HG03097 (cell line): ENCODE data around the gene ZNF432.

Experiments used
- ATAC-seq: cut with Tn5 transposase; IDR thresholded peaks from one replicate; pipeline ENCODE4 v1.9.1; 2021; ENCODE audit not compliant: unreplicated experiment, low FRiP score

The ZNF432 gene

DNA sequence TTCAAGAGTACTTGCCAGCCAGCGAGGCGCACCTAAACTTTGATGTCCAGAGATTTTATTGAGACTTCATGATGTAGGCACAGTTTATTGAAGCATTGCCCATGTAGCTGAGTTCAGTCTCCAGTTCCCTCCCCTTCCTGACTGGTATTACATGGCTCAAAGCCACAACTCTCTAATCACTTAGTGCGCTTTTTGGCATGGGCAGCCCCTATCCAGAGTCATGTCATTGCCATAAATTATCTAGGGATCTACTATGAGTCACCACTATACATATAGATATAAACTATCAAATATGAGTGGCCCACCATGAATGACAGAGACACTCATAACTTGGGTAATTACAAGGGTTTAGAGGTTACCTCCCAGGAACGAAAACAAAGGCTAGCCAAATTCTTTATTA lies 28.1 kb downstream of the ZNF432 start:
- ATAC-seq = no peak

DNA sequence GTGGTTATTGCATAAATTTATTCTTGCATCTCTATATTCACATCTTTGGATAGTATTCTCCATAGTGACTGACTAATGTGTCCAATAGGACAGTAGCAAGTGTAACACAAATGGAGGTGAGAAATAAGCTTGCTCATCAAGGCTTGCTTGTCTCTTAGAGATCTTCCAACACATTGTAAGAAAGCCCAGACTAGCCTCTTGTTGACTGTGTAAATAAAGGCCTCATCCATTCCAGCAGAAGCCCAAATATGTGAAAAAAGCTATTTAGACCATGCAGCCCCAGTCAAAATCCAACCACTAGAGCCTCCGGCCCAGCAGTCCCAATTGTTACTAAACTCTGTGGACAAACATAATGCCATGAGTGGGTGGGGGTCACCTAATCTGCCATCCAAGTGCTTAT lies 38.0 kb downstream of the ZNF432 start:
- no peak for ATAC-seq

DNA sequence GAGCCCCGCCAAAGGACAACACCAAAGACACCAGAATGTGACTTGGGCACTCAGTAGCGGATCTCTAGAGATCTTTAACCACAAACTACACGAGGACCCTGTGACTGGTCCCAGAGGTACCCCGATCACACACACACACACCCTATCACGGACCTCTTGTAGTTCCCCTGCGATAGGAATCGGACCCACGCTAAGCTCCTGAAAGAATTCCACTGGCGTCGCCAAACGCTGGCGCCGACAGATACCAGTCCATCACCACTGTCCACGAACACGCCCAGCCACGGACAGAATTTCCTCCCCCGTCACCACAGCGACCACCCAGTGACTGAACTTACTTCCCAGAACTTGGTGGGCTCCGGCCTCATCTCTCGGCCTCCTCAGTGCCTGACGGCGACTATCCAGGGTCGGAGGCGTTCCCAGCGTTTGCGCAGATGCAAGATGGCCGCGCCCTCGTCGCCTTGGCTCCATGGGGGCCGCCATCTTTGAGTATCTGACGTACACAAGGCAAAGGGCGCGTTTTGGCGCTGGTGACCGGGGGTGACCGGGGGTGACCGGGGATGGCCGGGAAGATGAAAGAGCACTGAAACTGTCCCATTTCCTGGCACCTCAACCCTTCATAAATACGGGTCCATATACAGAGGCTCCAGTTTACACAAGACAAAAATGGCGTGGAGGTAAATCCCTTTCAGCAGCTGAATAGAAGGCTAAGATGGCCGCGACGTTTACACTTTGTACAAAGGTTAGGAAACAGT lies 40.7 kb downstream of the ZNF432 start, which contains the start of gene ZNF615:
Gene ZNF615, minus strand, starts transcription at position 406 of the 752 bp plus-strand sequence. CDS start 4,500 bp downstream, outside the sequence.
- peak; percentile 90 for ATAC-seq

DNA sequence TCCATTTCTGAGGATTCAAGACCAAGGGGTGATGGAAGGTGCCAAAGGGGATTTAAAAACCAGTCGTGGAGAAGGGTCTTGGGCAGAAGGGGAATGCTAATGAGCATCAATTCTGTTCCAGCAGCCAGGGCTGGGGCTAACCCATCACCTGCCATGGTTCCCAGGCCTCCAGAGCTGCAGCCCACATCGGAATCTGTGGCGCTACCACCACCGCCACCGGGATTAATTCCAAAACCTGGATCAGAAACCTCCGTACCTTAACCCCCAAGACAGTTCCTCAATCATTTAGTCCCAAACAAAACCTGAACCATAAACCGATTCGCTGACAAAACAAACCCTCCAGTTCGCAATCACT lies 41.2 kb downstream of the ZNF432 start:
- ATAC-seq = no peak

DNA sequence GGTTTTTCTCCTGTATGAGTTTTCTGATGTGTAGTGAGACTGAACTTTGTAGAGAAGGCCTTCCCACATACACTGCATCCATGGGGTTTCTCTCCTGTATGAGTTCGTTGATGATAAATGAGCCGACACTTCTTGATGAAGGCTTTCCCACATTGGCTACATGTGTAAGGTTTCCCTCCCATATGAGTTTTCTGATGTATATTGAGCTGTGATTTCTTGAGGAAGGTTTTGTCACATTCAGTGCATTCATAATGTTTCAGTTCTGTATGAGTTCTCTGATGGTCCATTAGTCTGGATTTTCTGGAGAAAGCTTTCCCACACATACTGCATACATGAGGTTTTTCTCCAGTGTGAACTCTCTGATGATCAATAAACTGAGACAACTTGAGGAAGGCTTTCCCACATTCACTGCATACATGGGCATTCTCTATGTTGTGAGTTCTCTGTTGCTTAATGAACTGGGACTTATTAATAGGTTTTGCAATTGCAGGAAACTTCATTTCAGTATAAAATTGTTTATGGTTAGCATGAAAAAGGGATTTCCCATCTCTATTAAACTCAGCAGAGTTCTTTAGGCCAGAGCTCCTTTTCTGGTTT lies 54.5 kb downstream of the ZNF432 start:
- no peak for ATAC-seq

DNA sequence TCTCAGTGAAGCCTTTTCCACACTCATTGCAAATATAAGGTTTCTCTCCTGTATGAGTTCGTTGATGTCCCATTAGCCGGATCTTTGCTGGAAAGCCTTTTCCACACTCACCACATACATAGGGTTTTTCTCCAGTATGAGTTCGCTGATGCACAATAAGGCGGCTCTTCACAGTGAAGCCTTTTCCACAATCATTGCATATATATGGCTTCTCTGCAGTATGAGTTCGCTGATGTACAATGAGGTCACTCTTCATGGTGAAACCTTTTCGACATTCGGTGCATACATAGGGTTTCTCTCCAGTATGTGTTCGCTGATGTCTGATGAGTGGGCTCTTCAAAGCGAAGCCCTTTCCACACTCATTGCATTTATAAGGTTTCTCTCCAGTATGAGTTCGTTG lies 55.2 kb downstream of the ZNF432 start:
- no peak for ATAC-seq

DNA sequence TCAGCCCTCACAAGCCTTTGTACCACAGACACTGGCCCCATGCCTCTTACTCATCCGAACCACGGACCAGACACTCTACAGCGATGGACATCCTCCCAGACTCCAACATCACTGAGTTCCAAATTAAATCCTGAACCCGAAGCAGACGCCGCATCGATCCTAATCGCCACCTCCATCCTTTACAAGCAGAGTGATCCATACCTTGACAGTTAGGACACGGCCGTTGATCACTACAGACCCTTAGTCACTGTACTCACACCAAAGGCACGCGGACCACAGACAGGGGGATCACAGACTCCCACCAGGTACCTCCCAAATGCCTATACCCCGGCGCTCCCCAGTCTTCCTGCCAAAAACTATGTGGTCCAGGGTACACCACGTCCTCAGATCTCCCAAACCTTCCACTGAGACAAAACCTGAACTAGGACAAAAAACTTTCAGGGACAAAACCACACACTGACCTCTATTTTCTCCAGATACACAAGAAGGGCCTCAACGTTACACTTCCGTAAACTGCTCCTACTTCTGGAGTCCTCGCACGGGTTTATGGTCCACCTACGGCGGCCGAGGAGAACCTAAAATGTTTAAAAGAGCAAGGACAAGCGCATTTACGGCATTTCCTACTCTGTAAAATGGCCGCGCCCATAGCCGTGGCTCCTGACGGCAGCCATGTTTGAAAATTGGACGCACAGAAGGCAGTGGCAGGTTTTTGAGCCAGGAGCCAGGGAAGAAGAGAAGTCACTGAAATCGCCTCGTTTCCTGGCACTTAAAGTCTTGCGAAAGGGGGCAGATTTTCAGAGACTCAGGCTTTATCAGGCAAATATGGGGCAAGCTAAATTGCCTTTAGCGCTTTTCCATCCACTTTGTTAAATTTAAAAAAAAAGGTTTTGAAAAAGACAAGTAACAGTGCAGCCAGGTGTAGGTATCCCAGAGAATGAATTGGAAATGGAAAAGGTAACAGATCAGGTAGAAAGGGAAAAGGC lies 62.0 kb downstream of the ZNF432 start, which contains the start of gene ZNF350:
Gene ZNF350, minus strand, starts transcription at position 532 of the 983 bp plus-strand sequence. CDS start 12,480 bp downstream, outside the sequence.
- peak; percentile 83 for ATAC-seq

DNA sequence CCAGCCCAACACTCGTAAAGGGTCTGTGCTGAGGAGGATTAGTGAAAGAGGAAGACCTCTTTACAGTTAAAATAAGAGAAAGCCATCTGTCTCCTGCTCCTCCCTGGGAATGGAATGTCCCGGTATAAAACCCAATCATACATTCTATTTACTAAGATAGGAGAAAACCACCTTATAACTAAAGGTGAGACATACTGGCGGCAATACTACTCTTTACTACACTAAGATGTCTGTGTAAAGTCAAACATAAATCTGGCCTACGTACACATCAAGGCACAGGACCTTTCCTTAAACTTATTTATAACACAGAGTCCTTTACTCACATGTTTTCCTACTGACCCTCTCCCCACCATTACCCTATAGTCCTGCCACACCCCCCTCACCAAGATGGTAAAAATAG lies 65.3 kb downstream of the ZNF432 start:
- ATAC-seq = no peak
